NB4 (cell line): ENCODE results near the gene ASAH2.

ENCODE experiments used
- MAX ChIP-seq: IDR thresholded peaks from 2 replicates; pipeline ENCODE4 v1.6.1; 2011; ENCODE audit warnings: low read depth, low read length
- MYC ChIP-seq: IDR thresholded peaks from 2 replicates; pipeline ENCODE4 v1.6.1; 2011; ENCODE audit warnings: low read depth, low read length
- POLR2A ChIP-seq: IDR thresholded peaks from 2 replicates; pipeline ENCODE4 v1.6.1; 2011; ENCODE audit warnings: mild to moderate bottlenecking; ENCODE audit not compliant: insufficient read length; ENCODE audit errors: extremely low read depth
- TF ChIP-seq, protein P1 (sequence below): IDR thresholded peaks from one replicate; pipeline ENCODE4 v1.5.1; 2012; ENCODE audit warnings: low read depth, low read length

GRCh38 chr10:50286517-50286916 is 35.2 kb upstream of the ASAH2 start:
- TF ChIP-seq, protein P1, sequence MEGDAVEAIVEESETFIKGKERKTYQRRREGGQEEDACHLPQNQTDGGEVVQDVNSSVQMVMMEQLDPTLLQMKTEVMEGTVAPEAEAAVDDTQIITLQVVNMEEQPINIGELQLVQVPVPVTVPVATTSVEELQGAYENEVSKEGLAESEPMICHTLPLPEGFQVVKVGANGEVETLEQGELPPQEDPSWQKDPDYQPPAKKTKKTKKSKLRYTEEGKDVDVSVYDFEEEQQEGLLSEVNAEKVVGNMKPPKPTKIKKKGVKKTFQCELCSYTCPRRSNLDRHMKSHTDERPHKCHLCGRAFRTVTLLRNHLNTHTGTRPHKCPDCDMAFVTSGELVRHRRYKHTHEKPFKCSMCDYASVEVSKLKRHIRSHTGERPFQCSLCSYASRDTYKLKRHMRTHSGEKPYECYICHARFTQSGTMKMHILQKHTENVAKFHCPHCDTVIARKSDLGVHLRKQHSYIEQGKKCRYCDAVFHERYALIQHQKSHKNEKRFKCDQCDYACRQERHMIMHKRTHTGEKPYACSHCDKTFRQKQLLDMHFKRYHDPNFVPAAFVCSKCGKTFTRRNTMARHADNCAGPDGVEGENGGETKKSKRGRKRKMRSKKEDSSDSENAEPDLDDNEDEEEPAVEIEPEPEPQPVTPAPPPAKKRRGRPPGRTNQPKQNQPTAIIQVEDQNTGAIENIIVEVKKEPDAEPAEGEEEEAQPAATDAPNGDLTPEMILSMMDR: no peak
- TF ChIP-seq MAX (no peak), POLR2A (no peak), MYC (no peak)
